Umbilical cord (tissue), 2 donors: ENCODE measurements around the gene PRND. TPM values are rescaled to one million over a fixed set of nuclear protein-coding genes. Genes with fewer than 3 reads are reported as not detected.
"Not testable (repeated sequence)": the region's sequence is repeated elsewhere in the genome, so short reads cannot be mapped to it uniquely, and the experiment has no call there.

ENCODE experiments used
- DNase-seq: peaks from one replicate; pipeline ENCODE4 v3.0.0-alpha.2; 2015; ENCODE audit warnings: low spot score
- total RNA-seq: library from RNA; depleted of rRNA; stranded (reverse); fragments of >200 nt; gene quantifications from one replicate; pipeline ENCODE4 v1.2.3, GENCODE V29; 2014; ENCODE audit warnings: low replicate concordance; ENCODE audit not compliant: insufficient read depth

PRND gene
- total RNA-seq, 1 donor from 2014 or later, result 4.3 TPM

DNA sequence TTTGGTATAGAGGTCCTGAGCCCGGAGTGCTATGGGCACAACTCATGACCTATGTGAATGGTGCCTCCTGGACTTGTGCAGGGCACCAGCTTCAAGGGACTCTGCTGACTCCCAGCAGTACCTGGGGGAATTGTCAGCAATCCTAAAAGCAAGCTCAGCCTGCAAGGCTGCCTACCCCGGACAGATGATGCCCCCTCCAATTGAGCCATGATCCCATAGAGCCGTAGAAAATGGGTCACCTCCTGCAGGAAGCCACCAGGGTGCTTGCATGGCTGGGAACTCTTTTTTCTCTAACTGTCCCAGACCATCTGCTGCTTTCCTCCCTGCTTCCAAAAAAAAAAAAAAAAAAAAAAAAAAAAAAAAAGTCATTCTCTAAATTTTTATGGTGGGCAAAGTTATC, 12.9 kb upstream of the PRND start:
- DNase-seq, result no peak

- DNase-seq, result no peak
These were observed 12.2 kb upstream of the PRND start for GRCh38 chr20:4709261-4710105.

- no peak for DNase-seq
These were observed 11.6 kb upstream of the PRND start for GRCh38 chr20:4710106-4710475.

- no peak for DNase-seq
These were observed 10.2 kb upstream of the PRND start for GRCh38 chr20:4711511-4711910.

DNA sequence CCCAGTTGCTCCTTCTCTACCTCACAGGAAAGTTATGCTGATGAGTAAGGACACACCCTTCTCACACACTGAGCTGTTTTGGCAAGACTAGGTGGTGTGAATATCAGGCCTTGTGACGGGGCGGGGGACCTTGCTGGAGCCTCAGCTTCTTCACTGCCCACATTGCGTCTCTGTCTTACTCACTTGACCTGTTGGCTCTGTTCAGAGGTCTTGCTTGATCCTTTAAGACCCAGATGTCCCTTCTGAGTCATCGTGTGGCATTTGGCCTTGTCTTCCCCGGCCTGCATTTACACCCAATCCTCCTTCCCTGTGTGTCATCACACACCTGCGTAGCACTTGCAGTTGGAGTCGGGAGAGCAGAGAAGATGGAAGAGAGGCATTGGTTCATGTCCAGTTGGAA, 8.3 kb upstream of the PRND start:
- no peak for DNase-seq

GRCh38 chr20:4714818-4715217, 6.9 kb upstream of the PRND start:
- no peak for DNase-seq

GRCh38 chr20:4717816-4718570, 3.7 kb upstream of the PRND start:
- DNase-seq, result no peak

- DNase-seq, result no peak
These were observed 2.5 kb upstream of the PRND start for GRCh38 chr20:4719190-4719589.

DNA sequence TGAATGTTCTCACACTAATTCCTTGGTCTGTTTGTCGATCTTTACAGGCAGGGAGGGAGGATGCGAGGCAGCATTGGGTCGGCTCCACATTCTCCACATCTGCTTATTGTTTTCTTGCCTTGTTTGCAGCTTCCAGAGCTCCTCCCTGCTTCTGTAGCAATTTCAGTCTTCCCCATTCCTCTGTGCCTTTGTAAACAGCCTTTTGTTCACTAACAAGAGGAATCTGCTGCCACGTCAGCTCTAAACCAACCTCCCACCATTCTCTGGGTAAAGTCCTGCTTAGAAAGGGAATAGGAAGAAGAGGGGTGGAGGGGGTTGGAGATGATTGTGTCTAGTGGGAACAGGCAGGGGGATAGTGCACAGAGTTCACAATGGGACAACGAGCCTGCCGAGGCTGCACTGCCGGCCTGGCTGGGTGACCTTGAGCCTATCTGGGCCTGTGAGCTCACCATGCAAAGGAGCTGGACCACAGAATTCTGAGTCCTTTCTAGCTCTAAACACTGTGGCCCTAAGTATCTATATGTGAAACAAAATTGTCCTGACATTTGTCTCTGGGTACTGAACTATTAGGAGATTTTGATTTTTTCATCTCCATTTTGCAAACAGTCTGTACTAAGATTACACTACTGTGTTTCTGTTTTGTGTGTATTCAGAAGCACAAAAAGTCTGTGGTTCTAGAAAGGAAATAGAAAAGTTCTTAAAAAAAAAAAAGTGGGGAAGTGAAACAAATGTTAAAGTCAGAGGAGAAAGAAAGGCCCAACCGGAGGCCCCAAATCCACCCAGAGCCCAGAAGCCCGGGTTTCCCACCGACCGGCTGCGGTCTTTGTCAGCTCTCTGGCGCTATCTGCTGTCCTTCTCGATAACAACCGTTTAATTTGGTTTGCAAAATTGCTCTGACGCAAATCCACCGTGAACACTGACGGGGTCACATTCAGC, 1.4 kb upstream of the PRND start:
- DNase-seq, result peak; percentile 86

GRCh38 chr20:4720977-4721349, 746 bp upstream of the PRND start:
- no peak for DNase-seq

- no peak for DNase-seq
These were observed 862 bp downstream of the PRND start for GRCh38 chr20:4722571-4722970.

DNA sequence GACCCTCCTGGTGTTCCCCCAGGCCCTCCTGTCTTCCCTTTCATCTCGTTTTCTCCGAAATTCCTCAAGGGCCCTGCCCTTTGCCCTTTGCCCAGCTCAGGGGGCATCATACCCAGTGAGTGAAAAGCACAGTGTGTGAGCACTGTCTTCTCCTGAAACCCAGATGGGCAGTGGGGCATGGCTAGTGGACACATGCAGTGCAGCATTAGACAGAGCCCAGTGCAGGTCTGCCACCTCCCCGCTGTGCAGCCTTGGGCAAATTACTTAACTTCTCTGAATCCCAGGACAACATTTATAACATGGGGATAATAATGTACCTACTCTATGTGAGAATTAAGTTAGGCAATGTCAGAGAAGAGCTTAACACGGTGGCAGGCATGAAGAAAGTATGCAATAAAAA, 1.3 kb downstream of the PRND start:
- no peak for DNase-seq

DNA sequence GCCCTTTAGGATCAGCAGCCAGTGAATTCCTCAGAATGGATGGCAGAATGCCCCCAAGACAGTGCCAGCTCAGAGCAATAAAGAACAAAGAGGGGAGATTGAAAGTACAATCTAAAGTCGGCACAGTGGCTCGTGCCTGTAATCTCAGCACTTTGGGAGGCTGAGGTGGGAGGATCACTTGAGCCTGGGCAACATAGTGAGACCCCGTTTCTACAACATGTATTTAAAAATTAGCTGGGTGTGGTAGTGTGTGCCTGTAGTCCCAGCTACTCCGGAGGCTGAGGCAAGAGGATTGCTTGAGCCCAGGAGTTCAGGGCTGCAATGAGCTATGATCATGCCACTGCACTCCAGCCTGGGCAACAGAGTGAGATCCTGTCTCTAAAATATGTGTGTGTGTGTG, 1.8 kb downstream of the PRND start:
- not testable (repeated sequence) for DNase-seq

DNA sequence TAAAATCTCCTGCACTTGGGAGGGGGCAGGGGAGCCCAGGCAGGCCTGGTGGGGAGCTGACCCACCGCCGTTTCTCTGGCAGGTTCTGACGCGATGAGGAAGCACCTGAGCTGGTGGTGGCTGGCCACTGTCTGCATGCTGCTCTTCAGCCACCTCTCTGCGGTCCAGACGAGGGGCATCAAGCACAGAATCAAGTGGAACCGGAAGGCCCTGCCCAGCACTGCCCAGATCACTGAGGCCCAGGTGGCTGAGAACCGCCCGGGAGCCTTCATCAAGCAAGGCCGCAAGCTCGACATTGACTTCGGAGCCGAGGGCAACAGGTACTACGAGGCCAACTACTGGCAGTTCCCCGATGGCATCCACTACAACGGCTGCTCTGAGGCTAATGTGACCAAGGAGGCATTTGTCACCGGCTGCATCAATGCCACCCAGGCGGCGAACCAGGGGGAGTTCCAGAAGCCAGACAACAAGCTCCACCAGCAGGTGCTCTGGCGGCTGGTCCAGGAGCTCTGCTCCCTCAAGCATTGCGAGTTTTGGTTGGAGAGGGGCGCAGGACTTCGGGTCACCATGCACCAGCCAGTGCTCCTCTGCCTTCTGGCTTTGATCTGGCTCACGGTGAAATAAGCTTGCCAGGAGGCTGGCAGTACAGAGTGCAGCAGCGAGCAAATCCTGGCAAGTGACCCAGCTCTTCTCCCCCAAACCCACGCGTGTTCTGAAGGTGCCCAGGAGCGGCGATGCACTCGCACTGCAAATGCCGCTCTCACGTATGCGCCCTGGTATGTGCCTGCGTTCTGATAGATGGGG, 3.0 kb downstream of the PRND start:
- no peak for DNase-seq

- no peak for DNase-seq
These were observed 3.5 kb downstream of the PRND start for GRCh38 chr20:4725263-4725550.

- no peak for DNase-seq
These were observed 5.1 kb downstream of the PRND start for GRCh38 chr20:4726710-4727397.

GRCh38 chr20:4728120-4728760, 6.5 kb downstream of the PRND start:
- peak; percentile 23 for DNase-seq

DNA sequence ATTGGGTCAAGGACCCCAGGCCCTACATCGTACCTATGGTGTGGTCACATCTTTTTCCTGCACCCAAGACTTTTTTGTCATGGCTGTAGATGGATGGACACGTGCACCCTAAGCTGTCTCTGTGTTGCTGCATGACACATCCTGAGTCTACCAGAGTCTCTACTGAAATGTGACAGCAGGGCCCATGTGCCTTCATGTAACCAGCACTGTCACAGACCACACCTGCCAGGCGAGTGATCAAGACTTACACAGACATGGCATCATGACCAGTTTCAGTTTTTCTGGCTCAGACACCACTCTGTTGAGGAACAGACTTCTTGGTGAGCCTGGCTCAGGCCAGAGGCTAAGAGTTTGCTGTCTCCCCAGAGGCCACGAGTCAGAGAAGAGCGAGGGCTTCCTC, 7.6 kb downstream of the PRND start:
- DNase-seq, result no peak

DNA sequence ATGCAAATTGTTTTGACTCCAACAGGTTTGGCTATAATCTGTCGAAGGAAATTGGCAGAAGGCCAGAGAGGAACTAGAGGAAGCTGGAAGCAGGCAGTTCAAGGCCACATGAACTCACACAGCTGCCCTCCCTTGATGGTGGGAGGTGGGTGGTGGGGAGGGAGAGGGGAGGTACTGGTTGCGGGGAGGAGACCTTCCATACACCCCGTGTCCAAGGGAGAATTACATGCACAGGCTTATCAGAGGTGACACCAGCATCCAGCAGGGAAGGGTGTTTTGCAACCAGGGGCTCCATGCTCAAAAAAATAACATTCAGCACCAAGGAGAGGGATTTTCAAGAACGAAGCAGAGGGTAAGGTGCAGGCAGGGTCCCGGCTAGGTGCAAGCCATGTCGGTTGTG, 9.1 kb downstream of the PRND start:
- DNase-seq, result no peak

DNA sequence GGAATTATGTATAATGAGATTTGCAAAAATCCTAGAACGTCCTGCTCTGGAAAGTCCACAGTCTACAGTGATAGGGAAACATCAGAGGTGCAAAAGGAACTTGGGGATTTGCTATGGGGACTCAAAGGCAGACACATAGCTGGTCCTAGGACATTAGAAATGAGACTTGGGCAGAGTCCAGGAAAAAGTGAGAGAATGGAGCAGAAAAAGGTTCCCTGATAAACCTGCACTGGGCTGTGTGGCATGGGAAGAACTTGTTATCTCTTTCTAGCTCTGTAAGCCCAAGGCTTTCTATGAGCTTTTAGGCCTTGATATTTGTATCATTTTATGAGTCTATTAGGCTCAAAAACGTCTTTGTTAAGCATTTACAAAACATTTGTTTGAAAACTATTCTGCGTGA, 15.2 kb downstream of the PRND start:
- DNase-seq, result no peak
